ENCODE results near the gene MYOD1.
A peak's percentile ranks its signal among the peaks of the same experiment; 100 is the strongest.

The MYOD1 gene

DNA sequence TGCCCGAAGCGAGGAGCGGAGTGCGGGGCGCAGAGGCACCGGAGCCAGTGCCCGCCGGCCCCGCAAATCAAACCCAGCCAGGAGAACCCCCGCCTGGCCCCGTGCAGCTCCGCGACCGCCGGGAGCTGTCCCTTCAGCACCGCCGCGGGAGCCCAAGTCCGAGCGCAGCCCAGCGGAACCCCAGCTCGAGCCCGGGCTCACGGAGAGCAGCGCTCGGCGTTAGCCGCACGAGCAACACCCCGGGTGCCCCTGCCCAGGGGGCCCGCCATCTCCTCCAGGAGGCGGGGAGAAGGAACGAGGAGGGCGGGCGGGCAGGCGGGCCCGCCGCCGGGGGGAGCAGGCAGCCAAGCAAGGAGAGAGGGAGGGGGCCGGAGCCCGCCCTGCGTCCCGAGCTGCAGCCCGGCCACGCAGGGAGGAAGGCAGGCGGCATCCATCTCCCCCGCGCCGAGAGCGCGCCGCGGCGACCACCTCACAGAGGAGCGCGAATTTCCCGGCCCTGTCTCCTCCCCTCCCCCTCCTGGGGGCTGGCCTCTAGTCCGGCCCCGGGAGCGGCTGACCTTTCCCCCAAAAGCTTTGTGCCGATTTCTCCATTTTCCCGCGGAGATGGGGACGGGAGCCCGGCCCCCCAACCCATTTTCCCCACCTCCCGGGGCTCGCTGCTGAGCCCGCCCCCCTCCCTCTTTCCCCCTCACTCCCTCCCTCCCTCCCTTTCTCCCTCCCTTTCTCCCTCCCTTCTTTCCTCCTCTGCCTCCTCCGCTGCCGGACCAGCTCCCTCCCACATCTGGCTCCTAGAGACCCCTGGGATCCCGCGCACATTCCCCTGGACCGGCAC lies 15.8 kb downstream of the MYOD1 start:
- DNase-seq (ENCODE audit: low read depth), result peak; percentile 73

DNA sequence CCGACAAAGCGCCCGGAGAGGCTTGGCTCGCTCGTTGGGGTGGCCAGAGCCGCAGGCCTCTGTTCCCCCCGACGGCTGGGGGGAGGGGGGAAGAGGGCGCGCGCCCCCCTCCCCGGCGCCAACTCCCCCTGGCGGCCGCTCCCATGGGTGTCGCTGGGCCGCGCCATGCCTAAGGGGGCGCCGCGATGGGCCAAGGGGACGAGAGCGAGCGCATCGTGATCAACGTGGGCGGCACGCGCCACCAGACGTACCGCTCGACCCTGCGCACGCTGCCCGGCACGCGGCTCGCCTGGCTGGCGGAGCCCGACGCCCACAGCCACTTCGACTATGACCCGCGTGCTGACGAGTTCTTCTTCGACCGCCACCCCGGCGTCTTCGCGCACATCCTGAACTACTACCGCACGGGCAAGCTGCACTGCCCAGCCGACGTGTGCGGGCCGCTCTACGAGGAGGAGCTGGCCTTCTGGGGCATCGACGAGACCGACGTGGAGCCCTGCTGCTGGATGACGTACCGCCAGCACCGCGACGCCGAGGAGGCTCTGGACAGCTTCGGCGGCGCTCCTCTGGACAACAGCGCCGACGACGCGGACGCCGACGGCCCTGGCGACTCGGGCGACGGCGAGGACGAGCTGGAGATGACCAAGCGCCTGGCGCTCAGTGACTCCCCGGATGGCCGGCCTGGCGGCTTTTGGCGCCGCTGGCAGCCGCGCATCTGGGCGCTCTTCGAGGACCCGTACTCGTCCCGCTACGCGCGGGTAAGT lies 16.6 kb downstream of the MYOD1 start:
- DNase-seq (ENCODE audit: low read depth), result no peak

DNA sequence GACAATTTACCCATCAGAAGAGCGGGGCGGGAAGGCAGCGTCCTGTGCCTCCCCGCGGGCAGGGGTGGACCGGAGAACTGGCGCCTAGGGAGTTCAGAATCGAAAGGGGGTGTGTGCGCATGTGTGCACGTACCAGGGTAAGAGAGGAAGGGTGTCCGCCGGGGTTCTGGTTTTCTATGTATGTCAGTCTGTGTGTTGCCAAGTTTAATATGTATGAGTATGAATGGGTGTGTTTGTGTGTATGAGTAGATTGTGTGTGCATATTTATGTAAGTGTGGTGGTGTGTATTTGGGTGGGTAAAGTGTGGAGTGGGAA lies 17.2 kb downstream of the MYOD1 start:
- no peak for DNase-seq (ENCODE audit: low read depth)

DNA sequence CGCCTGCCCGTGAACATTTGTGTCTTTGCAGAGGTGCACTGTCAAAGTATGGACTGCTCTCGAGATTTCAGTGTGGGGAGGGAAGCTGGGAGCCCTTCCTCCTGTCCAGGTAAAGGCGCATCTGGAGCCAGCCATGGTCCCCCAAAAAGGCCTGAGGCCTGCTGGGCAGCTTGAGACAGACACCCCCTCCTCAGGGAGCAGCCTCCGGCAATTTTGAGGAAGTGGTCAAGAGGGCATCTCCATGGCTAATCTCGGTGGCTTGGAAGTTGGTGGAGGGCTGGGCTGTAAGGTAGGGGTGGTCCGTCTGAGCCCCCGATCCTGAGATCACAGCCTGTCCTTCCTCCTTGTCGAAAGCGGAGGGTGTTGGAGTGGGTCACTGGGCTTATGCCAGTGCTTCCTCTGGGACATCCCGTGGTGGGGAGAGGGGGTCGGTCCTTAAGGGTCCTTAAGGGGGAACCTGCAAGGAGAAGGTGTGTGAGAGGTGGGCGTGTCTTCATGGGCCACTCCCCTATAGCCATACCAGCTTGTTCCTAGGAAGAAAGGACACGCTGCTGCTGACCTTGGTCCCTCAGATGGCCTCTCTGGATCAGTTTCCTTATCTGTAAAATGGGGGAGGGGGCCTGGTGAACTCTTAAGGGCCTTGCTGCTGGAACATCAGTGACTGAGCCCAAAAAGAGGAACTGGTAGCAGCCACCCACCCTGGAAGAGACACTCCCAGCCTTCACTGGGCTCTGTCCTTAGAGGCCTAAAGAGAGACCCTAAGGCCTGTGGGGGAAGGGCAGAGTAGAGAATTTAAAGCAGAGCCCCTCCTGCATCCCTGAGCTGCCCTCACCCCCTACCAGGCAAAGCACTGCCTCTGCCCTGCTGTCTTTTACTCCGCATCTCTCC lies 17.8 kb downstream of the MYOD1 start:
- no peak for DNase-seq (ENCODE audit: low read depth)

DNA sequence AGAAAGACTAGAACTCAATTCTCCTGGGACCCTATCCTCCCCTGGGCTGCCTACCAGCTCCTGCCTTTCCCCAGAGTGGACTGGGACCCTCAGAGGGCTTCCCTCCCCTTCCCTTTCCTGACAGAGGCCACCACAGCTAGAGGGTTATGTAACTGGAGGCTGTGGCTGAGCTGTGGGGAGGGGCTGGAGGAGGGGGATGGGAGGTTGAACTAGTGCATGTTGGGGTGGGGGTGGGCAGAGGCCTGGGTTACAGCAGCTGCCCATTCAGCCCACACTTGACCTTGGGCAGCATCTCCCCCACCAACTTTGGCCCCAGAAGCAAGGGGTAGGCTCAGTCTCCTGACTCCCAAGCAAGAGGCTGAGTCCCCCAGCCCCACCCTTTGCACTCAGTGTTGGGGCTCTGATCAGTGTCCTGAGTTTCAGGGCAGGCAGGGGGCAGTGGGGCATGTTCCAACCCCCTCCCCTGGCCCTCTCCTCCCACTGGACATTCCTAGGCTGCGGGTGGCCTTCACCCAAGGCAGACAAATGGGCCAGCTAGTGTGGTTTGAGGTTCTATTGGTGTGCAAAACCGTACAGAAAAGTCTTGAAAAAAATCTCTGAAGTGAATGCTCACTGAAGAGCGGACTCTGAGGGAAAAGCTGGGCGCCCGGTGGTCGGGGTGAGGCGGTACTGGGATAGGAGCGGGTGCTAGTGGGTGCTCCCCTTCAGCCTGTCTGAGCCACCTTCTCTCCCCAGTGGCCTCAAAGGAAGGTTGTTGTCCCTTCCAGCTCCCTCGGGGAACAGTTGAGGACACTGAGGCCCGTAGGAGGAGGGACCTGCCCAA lies 19.0 kb downstream of the MYOD1 start:
- no peak for DNase-seq (ENCODE audit: low read depth)

DNA sequence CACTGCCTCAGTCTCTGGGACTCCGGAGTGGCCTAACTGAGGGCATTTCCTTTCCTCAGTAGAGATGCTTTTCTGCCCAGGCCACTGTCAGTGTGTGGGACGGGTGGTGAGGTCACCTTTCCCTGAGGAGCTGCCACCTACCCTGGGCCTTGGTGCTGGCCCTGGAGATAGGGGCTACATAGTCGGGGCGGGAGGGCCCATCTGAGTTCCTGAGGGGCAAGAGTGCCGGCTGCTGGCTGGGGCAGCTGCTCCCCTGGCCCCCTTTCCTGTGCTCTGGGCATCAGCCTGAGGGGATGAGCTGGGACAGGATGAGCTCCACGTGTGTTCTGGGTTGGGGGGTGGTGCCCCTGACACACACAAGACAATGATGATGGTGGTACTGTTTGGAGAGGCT lies 20.6 kb downstream of the MYOD1 start:
- no peak for DNase-seq (ENCODE audit: low read depth)

DNA sequence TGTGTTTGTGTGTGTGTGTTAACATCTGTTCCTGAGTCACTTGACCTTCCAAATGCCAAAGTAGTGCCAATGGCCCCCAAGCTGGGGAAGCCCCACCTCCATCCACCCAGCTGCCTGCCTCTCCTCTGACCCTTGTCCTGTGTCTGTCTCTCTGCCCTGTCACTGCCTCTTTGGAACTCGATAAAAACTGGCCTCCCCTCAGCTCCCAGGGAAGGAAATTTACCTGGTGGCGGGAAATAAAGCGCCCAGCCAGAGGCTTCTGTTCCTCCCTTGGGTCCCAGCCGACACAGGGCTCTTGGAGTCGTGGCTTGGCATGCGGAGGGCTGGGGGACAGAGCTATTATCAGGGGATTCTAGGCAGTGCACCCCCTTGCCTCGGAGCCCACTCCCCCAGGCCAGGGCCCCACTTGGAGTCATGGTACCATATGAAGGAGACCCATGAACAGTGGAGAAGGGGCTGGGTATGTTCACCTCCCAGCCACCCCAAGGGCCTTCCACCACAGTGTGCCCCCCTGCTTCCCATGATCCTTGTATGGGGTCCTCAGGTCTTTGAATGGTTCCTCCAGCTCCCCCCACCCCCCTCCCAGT lies 21.4 kb downstream of the MYOD1 start:
- no peak for DNase-seq (ENCODE audit: low read depth)

DNA sequence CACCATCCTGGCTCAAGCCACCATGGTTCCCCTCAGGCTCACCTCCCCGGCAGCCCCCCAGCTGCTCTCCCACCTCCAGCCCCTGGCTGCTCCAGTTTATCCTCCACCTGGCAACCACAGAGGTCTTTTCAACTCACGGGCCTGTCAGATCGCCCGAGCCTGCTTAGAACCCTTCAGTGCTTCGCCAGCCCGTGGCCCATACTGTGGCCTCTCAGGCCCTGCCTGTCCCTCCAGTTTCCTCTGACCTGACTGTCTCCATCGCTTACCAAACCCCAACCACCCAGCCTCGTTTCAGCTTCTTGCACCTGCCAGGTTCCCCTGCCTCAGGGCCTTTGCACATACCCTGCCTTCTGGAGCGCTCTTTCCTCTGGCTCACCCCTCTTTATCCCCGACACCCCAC lies 22.1 kb downstream of the MYOD1 start:
- no peak for DNase-seq (ENCODE audit: low read depth)

DNA sequence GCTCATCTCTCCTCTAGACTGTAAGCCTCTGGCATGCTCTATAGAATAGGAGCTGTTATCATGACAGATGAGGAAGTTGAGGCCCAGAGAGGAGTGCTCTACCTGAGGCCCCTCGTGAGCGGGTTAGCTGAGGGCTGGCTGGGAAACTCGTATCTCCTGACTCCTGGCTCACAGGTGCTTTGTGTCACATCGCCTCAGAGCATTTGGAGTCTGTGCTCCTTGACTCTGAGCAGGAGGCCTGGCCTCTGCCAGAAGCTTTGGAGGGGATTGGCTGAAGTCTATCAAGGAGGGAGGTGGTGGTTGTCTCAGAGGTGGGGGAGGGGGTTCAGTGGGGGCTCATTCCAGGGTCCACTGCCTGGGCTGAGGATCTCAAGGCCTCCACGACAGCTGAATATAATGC lies 22.6 kb downstream of the MYOD1 start:
- no peak for DNase-seq (ENCODE audit: low read depth)

DNA sequence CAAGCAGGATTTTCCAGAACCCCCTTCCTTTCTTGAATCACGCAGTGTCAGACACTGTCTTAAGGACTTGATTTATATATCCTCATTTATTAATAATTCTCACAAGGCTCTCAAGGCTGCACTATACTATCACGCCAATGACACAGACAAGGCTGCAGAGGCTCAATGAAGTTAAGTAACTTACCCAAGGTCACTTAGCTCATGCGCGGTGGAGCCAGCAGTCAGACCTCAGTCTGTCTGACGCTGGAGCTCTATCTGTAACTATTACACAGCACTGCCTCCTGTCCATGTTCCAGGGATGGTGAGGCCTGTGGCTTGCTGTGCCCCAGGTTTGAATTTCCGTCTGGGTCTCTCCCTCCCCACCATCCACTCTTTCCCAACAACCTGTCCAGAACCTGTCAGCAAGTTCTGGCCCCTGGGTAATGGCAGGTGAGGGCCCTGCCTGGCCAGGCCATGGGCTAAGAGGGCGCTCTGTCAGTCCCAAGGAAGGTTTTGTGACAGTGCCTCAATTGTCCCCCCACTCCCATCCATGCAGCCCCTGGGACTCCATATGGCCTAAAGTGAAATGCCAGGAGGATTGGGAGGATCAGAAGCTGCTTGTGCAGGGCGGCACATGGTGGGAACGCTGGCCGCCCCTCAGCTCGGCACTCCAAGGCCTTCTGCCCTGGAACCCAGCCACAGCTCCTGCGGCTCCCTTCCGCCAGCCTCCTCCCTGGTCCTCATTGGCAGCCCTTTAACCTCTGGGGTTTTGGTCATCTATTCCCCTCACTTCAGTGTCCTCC lies 23.8 kb downstream of the MYOD1 start:
- no peak for DNase-seq (ENCODE audit: low read depth)

DNA sequence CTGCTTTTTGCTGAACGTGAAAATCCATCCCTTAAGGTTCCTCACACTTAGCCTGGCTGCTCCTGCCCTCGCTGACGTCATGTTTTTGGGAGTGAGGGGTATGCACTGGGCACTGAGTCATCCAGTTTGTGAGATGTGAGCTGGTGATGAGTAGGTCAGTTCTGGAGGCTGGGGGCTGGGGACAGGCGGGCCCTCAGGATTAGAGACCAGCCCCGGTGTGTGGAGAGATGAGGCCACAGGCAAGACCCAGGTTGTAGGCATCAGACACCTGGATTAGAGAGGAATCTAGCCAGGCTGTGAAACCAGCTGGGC lies 24.4 kb downstream of the MYOD1 start:
- peak; percentile 84 for DNase-seq (ENCODE audit: low read depth)

DNA sequence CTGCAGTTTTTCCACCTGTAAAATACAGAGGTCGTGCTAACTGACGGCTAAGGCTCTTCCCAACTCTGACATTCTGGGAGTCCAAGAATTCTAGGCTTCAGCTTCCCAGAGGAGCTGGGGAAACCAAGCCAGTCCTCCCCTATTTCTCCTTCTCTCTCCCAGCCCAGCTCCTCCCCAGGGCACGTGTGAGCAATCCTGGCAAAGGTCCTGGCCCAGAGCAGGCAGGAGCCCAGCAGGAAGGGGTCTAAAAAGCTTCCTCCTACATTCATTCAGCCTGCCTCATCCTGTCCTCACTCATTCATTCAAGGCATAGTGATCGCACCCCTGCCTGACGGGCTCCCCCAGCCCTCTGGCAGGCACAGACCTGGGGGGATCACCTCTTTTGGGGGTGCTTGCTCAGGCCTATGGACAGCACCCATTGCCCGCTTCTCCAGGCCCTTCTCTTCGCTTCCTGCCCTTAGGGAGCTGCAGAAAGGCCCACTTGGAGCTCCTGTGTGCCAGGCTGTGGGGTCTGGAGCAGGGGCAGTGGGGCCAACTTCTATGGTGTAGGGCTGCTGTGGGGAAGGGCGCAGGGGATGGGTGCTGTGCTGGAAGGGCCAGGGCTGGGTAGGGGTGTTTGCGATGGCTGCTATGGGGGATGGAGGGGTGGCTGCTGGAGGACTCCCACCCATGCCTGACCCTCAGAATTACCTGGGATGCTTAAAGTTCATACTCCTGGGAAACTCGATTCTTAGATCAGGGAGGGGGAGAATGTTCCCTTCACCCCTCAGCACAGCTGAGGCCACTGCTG lies 25.0 kb downstream of the MYOD1 start:
- peak; percentile 66 for DNase-seq (ENCODE audit: low read depth)

DNA sequence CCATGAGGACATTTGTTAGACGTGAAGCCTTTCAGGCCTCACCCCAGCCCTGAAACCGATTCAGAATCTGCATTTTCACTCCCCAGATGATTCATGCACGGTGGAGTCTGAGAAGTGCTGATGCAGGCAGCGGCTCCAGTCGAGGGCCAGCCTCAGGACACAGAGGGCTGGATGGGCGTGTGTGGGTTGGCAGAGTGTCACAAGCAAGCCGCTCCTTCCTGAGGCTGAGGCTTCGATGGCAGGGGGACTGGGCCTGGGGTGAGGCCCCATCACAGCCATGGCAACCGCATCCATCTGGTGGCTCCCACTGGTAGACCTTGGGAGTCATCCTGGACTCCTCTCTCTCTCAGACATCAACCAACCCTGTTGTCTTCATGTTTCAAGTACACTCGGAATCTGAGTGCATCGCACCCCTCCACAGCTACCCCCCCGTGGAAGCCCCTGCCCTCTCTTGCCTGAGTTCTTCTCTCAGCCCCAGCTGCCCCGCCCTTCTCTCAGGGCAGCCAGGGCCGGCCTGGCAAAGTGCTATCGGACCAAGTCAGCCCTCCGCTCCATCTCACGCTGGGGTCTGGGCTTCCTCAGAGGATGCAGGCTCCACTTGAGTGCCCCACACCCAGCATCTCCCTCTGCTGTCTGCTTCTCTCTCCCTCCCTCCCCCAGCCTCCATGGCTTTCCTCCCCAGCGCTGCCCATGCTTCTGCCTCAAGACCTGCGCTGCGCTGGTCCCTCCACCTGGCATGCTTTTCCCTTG lies 25.8 kb downstream of the MYOD1 start:
- no peak for DNase-seq (ENCODE audit: low read depth)

DNA sequence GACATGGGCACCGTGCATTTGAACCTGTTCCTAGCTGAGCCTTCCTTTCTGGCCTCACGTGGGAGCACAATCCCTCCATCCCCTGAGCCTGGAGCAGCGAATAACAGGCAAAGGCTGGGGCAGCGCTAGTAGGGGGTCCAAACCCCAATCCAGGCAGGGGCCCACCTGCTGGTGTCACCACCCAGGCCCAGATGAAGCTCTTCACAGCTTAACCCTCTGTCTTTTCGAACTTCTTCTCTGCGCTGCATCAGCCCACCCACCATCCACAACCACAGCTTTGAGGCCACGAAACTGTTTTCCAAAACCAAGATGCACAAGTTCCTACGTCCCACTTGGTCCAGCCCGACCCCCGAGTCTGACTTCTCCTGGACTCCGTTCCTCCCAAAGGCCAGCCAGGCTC lies 26.7 kb downstream of the MYOD1 start:
- no peak for DNase-seq (ENCODE audit: low read depth)

DNA sequence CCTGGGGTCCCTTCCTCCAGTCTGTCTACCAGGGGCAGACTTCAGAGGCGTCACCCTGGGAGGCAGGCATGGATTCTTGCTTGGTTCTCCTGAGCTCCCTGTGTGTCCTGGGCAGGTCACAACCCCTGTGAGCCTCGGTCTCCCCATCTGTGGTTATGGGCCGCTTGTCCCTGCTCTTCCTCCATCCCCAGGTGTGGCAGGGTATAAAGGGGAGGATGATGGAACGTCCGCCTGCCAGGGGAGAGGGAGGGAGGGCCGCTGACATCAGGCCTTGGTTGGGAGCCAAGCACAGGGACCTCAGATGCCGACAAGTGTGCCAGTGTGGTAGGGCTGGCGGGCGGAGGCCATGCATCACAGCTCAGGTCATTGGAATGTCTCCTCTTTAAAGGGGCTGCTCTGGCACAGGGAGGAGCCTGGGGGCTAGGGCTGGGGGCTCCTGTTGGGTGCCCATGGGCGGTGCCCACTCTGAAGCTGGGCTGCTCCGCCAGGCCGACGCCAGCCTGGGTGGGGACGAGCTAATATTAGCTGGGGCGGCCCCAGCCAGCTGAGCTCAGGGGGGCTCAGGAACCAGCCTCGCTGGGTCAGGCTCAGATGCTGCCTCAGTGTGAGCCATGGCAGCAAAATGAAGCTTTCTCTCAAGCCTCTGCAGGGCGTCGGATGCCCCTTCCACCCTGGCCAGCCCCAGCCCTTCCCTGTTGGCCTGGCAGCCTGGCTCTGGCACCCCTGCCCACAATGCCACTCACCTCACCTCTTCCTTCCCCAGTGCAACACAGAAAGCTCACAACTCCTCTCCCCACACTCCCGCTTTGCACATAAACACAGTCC lies 28.0 kb downstream of the MYOD1 start:
- no peak for DNase-seq (ENCODE audit: low read depth)

DNA sequence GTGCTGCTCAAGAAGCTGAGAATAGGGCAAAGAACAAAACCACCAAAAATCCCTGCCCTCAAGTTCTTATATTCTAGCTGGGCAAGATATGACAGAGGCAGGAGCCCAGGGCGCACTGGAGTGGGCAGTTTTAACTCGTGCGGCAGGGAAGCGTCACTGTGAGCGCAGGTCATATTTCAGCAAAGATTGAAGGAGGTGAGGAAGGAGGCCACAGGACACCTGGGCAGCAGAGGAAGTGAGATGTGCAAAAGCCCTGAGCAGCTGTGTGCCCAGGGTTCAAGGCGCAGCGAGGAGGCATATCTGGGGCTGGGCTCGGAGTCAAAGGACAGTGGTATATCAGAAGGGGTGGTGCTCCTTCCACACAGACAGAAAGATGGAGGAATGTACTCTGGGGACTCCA lies 28.7 kb downstream of the MYOD1 start:
- DNase-seq (ENCODE audit: low read depth), result no peak

DNA sequence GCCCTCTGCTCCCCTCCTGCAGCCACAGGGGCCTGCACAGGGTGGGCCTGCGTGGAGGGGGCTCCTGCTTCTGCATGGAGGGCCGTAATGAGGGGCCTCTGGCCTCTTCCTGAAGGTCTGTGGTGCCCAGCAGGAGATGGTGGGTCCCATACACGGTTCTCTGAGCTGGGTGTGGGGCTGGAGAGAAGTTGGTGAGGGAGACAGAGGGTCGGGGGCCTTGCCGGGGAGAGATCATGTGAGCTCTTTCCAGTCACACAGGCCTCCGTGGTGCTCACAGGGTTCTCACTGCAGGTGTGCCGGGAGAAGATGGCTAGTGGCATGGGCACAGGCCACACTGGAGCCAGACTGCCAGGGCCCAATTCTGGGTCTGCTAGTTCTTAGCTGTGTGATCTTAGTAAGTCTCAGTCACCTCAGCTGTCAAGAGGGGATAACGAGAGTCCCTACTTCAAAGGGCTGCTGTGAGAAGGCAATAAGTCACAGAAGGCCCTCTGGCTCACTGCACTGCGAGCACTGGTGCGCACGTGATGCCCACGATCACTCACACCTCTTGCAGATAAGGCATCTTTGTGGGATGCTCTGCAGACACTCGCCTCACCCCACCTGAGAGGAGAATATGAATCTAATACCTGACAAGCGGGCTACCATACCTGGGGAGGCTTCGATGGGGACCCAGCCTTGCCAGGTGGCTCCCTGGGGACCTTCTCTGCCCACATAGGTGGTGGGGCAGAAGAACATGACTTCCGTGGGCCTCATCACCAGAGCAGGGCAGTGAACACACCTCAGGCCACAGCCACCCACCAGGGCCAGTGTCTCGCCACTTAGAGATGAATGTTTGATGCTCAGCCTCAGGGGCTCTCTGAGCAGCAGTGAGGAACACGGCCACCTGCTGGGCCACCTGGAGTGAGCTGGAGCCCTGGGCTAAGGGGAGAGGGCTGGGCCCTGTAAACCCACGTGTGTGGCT lies 29.7 kb downstream of the MYOD1 start:
- no peak for DNase-seq (ENCODE audit: low read depth)

Data from ELR (cell line).